Panc1 (cell line): Measurements from ENCODE around the gene UTF1. TPM values are rescaled to one million over a fixed set of nuclear protein-coding genes. Genes with fewer than 3 reads are reported as not detected.

Experiments used
- ATAC-seq: fragments of 200-7000 bp; cut with Tn5 transposase; 2 replicates; pipeline ENCODE4 v1.9.1; 2020; ENCODE audit warnings: mild to moderate bottlenecking, moderate library complexity
- BruUV-seq: library from RNA; stranded (reverse); fragments of 400-500 nt; replicated peaks from 2 replicates; lab custom pipeline; 2021; lab: Mats Ljungman, UMichigan
- CTCF ChIA-PET: fragments of 300-600 bp; sonication (Branson Sonifier 250); formaldehyde crosslinking; loops from one replicate; lab custom pipeline; 2022; ENCODE audit warnings: antibody characterized with exemption; lab: Charles Lee
- POLR2A ChIA-PET: fragments of 300-600 bp; sonication (Branson Sonifier 250); formaldehyde crosslinking; loops from one replicate; lab custom pipeline; 2022; ENCODE audit warnings: antibody characterized with exemption; lab: Charles Lee
- DNase-seq: peaks from one replicate; pipeline ENCODE4 v3.0.0-alpha.2; 2010; ENCODE audit warnings: low read depth, low spot score
- H3K27ac ChIP-seq: 2 replicates; pipeline ENCODE4 v1.5.1; 2011; ENCODE audit warnings: mild to moderate bottlenecking, low read length, inconsistent platforms
- H3K27me3 ChIP-seq: fragments of 200-500 bp; sonication (Bioruptor generic); 2 replicates; pipeline ENCODE4 v1.6.0; 2014; ENCODE audit warnings: low read length, inconsistent platforms; ENCODE audit not compliant: control insufficient read depth, insufficient read depth
- H3K36me3 ChIP-seq: fragments of 200-500 bp; sonication (Bioruptor generic); 2 replicates; pipeline ENCODE4 v1.5.1; 2014; ENCODE audit warnings: inconsistent platforms, mild to moderate bottlenecking, low read length, moderate library complexity; ENCODE audit not compliant: control insufficient read depth, insufficient read depth
- H3K4me1 ChIP-seq: 2 replicates; pipeline ENCODE4 v1.5.1; 2011; ENCODE audit warnings: inconsistent platforms, mild to moderate bottlenecking, low read length, moderate library complexity; ENCODE audit not compliant: control insufficient read depth, insufficient read depth
- H3K4me3 ChIP-seq, 2 experiments: 2 replicates each; pipeline ENCODE4 v1.5.1; 2011 to 2012; ENCODE audit warnings: low read depth in 2 of 2, low read length in 2 of 2, mild to moderate bottlenecking in 2 of 2, inconsistent platforms in 1 of 2, moderate library complexity in 1 of 2
- H3K9me3 ChIP-seq: fragments of 200-500 bp; sonication (Bioruptor generic); 2 replicates; pipeline ENCODE4 v1.5.1; 2014; ENCODE audit warnings: low read depth, mild to moderate bottlenecking, inconsistent platforms, low read length, moderate library complexity; ENCODE audit not compliant: control insufficient read depth, insufficient read depth
- CTCF ChIP-seq: fragments of 450-650 bp; IDR thresholded peaks from 2 replicates; pipeline ENCODE4 v1.5.1; 2017; ENCODE audit warnings: mild to moderate bottlenecking
- POLR2AphosphoS5 ChIP-seq: IDR thresholded peaks from 2 replicates; pipeline ENCODE4 v1.6.1; 2012; ENCODE audit warnings: mild to moderate bottlenecking, low read depth, low read length, moderate library complexity
- REST ChIP-seq, 2 experiments: IDR thresholded peaks; 2 replicates each; pipeline ENCODE4 v1.6.1; 2011 to 2012; ENCODE audit warnings: low read depth in 2 of 2, control low read depth in 1 of 2, low read length in 1 of 2, mild to moderate bottlenecking in 1 of 2, moderate library complexity in 1 of 2; ENCODE audit not compliant: insufficient read depth in 1 of 2
- SIN3A ChIP-seq: IDR thresholded peaks from 2 replicates; pipeline ENCODE4 v1.6.1; 2012; ENCODE audit warnings: low read depth, mild to moderate bottlenecking, low read length, moderate library complexity, borderline replicate concordance; ENCODE audit not compliant: insufficient read depth
- TCF7L2 ChIP-seq: IDR thresholded peaks from 2 replicates; pipeline ENCODE4 v1.6.1; 2011; ENCODE audit warnings: mild to moderate bottlenecking, low read depth, low read length, inconsistent platforms
- in situ Hi-C: cut with HindIII; loops from 2 replicates; pipeline ENCODE4 v1.10.0; 2016; ENCODE audit warnings: low sequenced_read_pairs, low pct_unique_long_range_greater_than_20kb
- intact Hi-C: fragments of 100-400 bp; cut with micrococcal nuclease; formaldehyde crosslinking; loops from one replicate; pipeline ENCODE4 v1.10.0; 2022; ENCODE audit not compliant: unreplicated experiment
- total RNA-seq: library from RNA; stranded (reverse); gene quantifications from one replicate; pipeline ENCODE4 v1.2.1, GENCODE V29; 2021; ENCODE audit not compliant: unreplicated experiment

Gene UTF1
- total RNA-seq, 1 experiment from 2014 or later, result not detected

- H3K4me1 ChIP-seq, result peaks cover 44% of the 10 kb centered on the region
- H3K27ac ChIP-seq, result no peak overlapping the region
- no peak overlapping the region for H3K4me3 ChIP-seq
- no peak for TF ChIP-seq POLR2AphosphoS5
- TF ChIP-seq TCF7L2, result no peak
- no peak for TF ChIP-seq REST (IDR thresholded peaks at IDR 0.05; ENCODE audit: insufficient read depth in 1 of 2, low read depth in 2 of 2, low read length in 1 of 2)
- no peak for TF ChIP-seq SIN3A
- no peak for TF ChIP-seq CTCF
- intact Hi-C loops, result no loop called here
- no peaks in the 10 kb centered on the region for H3K27me3 ChIP-seq
- H3K36me3 ChIP-seq, result no peaks in the 10 kb centered on the region
- no TSS peak for BruUV-seq
- ChIA-PET POLR2A (interaction anchor here (0.5 to 0.7 kb wide), 2 partner anchors 11 to 803 kb away, joined by 3 to 8 read pairs; no protein-coding TSS in a partner anchor), CTCF (interaction anchor here (0.5 to 1.6 kb wide), 3 partner anchors 18 to 1525 kb away, joined by 3 to 5 read pairs (median 3); no protein-coding TSS in a partner anchor)
- peak; percentile 47 for ATAC-seq
- no peaks in the 10 kb centered on the region for H3K9me3 ChIP-seq
- in situ Hi-C loops, result no loop called here
- no peak for DNase-seq
These were observed 45.0 kb downstream of the UTF1 start for GRCh38 chr10:133274751-133275683.

GRCh38 chr10:133275684-133276092 lies 45.7 kb downstream of the UTF1 start:
- POLR2A ChIA-PET, result interaction anchor here (0.5 kb wide), 1 partner anchor 12 kb away, joined by 8 read pairs; no protein-coding TSS in a partner anchor
- H3K27ac ChIP-seq, result no peak overlapping the region
- no peaks in the 10 kb centered on the region for H3K27me3 ChIP-seq
- peaks cover 44% of the 10 kb centered on the region for H3K4me1 ChIP-seq
- BruUV-seq, result no TSS peak
- no peaks in the 10 kb centered on the region for H3K36me3 ChIP-seq
- no peak for TF ChIP-seq TCF7L2
- no peak for TF ChIP-seq POLR2AphosphoS5
- TF ChIP-seq CTCF, result no peak
- TF ChIP-seq SIN3A, result no peak
- no peak for TF ChIP-seq REST (IDR thresholded peaks at IDR 0.05; ENCODE audit: insufficient read depth in 1 of 2, low read depth in 2 of 2, low read length in 1 of 2)
- no peak overlapping the region for H3K4me3 ChIP-seq
- intact Hi-C loops (no loop called here), in situ Hi-C loops (no loop called here)
- 0 out of 2 replicates have a peak, but pooled peaks have one; percentile 6 for ATAC-seq
- DNase-seq, result no peak
- CTCF ChIA-PET, result interaction anchor here (1.6 kb wide), 1 partner anchor 18 kb away, joined by 5 read pairs; no protein-coding TSS in a partner anchor
- H3K9me3 ChIP-seq, result no peaks in the 10 kb centered on the region
